GM19240 (cell line): Measurements from ENCODE around the gene MYT1.
"Not testable (repeated sequence)": the region's sequence is repeated elsewhere in the genome, so short reads cannot be mapped to it uniquely, and the experiment has no call there.

Experiments used
- DNase-seq: peaks from one replicate; pipeline ENCODE4 v3.0.0; 2011; ENCODE audit warnings: low spot score; ENCODE audit not compliant: insufficient read length

Gene MYT1

DNA sequence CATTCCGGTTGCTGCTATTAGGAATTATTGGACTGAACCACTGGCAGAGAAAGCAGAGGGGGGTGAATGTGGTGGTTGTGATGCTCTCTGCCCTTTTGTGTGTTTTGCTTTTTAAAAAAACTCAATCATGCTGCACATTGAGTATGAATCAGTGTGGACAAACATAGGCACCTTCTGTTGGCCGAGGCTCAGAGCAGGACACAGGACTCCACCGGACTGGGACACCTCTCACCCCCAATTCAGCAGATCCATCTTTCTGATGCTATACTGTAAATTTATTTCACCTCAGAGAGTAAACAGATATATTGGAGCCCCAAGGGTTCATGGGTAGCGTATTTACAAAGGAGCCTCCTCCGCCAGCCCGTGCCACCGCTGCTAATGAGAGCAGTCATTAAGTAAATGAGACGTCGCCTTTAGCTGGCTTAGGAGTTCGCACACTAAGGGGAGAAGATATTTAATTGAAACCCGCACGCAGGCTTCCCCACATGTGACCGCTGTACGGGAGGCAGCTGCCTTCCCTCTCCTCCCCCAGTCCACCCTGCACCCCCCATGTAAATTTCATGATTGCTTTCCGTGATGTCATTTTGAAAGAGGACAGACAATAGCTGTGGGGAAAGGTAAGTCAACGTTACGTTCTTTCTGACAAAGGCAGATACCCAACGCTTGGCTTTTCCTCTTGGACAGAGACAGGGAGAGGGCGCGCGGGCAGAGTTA is at the start of gene MYT1:
Gene MYT1, plus strand, starts transcription at position 330 of the 714 bp plus-strand sequence. CDS start 34,410 bp downstream, outside the sequence.
- DNase-seq: no peak

GRCh38 chr20:64115171-64115911 is 48.9 kb upstream of the MYT1 start:
- DNase-seq: no peak

DNA sequence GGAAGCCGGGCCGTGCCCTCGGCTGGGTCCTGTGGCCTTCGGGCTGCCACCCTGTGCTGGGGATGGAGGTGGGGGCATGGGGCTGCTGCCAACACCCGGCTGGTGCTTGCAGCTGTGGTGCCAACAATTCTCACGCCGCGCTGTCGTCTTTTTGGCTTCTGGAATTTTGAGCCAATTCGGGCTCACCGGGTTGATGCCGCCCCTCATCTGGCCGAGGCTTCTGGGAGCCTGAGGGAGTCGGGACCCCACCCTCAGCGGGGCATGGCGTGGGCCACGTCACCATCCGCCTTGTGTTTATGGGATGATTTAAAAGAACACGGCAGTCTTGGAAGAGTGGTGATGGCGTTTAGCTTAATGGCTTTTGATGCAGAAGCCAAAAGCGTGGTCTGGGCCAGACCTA is 48.2 kb upstream of the MYT1 start:
- DNase-seq: no peak

DNA sequence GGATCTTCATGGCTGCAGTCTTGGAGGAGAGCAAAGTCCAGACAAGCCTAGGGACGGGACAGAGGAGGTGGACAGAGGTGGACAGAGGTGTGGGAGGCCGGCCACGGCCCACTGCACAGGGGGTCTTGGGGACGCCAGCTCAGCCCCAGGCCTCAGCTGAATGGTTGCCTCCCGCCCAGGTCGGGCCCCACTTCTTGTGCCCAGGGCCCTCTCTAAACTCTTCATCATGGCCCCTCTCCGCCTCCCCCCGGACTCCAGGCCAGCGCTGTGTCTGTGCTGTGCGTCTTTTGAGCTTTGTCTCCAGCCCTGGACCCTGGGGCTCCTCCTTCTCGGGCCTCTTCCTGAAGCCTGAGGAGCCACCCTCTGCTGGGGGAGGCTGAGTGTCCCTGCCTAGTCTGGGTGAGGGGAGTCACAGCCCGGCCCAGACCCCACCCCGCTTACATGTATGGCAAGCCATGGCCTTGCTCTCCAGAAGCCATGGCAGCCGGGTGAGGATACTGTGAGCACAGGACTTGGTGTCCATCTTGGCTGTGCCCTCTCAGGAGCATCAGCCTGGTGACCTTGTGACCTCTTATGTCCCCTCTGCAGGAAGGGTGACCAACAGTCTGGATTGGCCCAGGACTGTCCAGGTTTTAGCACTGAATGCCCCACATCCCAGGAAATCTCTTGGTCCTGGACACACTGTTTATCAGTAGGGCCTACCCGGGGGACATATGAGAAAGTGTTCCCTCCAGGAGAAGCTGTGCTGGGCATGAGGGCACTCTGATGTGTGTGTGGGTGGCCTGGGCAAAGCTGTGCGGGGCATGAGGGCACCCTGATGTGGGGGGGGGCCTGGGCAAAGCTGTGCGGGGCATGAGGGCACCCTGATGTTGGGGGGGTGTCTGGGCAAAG is 47.5 kb upstream of the MYT1 start:
- no peak for DNase-seq

DNA sequence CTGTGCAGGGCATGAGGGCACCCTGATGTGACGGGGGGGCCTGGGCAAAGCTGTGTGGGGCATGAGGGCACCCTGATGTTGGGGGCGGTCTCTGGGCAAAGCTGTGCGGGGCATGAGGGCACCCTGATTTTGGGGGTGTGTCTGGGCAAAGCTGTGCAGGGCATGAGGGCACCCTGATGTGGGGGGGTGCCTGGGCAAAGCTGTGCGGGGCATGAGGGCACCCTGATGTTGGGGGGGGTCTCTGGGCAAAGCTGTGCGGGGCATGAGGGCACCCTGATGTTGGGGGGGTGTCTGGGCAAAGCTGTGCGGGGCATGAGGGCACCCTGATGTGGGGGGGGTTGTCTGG is 46.8 kb upstream of the MYT1 start:
- DNase-seq: not testable (repeated sequence)

- no peak for DNase-seq
Measured at GRCh38 chr20:64119301-64119680, 45.0 kb upstream of the MYT1 start.

GRCh38 chr20:64119681-64120341 is 44.4 kb upstream of the MYT1 start:
- no peak for DNase-seq

DNA sequence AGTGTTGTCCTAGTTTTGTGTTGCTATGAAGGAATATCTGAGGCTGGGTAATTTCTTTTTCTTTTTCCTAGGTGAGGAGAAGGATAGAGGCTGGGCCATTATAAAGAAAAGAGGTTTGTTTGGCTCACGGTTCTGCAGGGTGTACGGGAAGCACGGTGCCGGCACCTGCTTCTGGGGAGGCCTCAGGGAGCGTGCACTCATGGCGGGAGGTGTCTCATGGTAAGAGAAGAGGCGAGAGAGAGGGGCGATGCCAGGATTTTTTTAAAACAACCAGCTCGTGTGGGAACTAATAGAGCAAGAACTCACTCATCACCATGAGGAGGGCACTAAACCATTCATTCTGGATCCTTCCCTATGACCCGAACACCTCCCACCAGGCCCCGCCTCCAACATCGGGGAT is 42.7 kb upstream of the MYT1 start:
- no peak for DNase-seq

- DNase-seq: not testable (repeated sequence)
Measured at GRCh38 chr20:64122927-64123326, 41.3 kb upstream of the MYT1 start.

- not testable (repeated sequence) for DNase-seq
Measured at GRCh38 chr20:64123517-64123916, 40.7 kb upstream of the MYT1 start.

DNA sequence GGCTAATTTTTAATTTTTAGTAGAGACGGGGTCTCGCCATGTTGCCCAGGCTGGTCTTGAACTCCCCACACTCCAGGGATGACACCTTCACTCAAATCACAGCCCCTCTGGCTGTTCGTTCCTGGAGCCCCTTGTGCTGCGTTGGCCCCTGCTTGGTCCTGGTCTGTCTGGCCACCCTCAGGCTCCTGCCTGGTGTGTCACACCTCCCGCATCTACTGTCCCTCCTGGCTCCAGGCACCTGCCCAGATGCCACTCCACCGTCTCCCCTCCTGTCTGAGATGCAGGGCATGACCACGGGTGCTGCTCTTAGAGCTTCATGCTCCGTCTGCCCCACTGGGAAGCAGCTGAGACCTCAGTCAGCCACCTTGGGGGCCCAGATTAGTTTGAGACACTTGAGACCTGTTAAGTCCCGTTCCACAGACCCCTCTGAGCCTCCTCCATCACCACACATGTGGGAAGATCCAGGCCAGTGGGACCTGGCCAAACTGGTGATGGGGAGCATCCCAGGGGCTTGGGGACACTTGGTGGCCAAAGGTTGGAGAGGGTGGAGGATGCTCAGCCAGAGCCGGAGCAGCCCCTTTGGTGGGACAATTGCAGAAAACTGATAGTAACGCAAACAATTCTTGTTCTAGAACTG is 35.0 kb upstream of the MYT1 start:
- no peak for DNase-seq

DNA sequence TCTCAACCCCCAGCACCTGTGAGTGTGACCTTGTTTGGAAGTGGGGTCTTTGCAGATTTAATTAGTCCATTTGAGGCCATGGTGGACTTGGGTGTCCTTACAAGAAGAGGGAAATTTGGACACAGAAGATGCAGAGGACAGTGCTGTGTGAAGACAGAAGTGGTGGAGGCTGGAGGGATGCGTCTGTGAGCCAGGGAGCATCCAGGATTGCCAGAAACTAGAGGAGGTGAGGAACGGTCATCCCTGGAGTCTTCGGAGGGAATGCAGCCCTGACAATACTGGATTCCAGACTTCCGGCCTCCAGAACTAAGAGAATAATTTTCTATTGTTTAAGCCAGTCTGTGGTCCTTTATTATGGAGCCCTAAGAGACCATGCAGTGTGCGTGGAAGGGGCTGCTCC is 34.0 kb upstream of the MYT1 start:
- DNase-seq: no peak

GRCh38 chr20:64130876-64131275 is 33.4 kb upstream of the MYT1 start:
- DNase-seq: no peak

DNA sequence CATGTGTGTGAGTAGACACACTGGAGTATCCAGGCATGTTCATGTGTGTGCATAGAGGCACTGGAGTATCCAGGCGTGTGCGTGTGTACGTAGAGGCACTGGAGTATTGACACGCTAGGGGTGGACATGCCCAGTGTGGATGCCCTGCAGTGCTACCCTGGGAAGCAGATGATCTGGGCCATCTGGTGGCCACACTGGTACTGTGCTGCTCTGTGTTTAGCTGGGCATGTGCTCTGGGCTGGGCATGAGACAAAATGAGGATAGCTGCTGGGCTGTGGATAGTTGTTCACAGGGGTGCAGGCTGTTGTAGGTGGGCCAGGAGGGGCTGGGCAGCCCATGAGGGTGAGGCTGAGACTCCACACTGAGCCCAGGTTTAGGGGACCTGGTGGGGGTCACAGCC is 32.8 kb upstream of the MYT1 start:
- no peak for DNase-seq

- DNase-seq: no peak
Measured at GRCh38 chr20:64133951-64134407, 30.3 kb upstream of the MYT1 start.

DNA sequence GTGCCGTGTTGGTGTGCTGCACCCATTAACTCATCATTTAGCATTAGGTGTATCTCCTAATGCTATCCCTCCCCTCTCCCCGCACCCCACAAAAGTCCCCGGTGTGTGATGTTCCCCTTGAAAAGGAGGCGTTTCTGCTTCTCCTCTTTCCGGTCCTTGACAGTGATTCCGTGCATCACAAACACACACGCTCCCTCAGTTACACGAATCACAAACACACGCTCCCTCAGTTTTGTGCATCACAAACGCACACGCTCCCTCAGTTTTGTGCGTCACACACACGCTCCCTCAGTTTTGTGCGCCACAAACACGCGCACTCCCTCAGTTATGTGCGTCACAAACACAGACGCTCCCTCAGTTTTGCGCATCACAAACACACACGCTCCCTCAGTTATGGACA is 29.5 kb upstream of the MYT1 start:
- DNase-seq: not testable (repeated sequence)

- no peak for DNase-seq
Measured at GRCh38 chr20:64136004-64136710, 28.1 kb upstream of the MYT1 start.

- no peak for DNase-seq
Measured at GRCh38 chr20:64137598-64138031, 26.6 kb upstream of the MYT1 start.

- no peak for DNase-seq
Measured at GRCh38 chr20:64138276-64138815, 25.9 kb upstream of the MYT1 start.
